SU-DHL-6 (cell line): ENCODE measurements around the gene MKRN2.

Experiments
- CTCF ChIP-seq: fragments of 200-600 bp; sonication (generic); IDR thresholded peaks from one replicate; pipeline ENCODE4 v1.5.1; 2017; ENCODE audit warnings: antibody characterized with exemption, mild to moderate bottlenecking, low read length, moderate library complexity; ENCODE audit not compliant: insufficient read depth, poor library complexity, severe bottlenecking
- EZH2phosphoT487 ChIP-seq: fragments of 200-600 bp; sonication (generic), shearing (Covaris generic); conservative IDR thresholded peaks from 2 replicates; pipeline ENCODE4 v1.6.1; 2018; ENCODE audit warnings: mild to moderate bottlenecking, antibody characterized with exemption, low read length, moderate library complexity, mixed read lengths

GRCh38 chr3:12516873-12517272 is 40.0 kb upstream of the MKRN2 start:
- no peak for TF ChIP-seq CTCF
- no peak for TF ChIP-seq EZH2phosphoT487
